Upper lobe of left lung (tissue), 4 donors: ENCODE data around the gene DYNLT5.
"Not testable (repeated sequence)": the region's sequence is repeated elsewhere in the genome, so short reads cannot be mapped to it uniquely, and the experiment has no call there.

ENCODE experiments used
- CTCF ChIP-seq, 6 experiments: fragments of 450-650 bp in 4 of 6; fragments of 200-600 bp in 2 of 6; sonication (generic) in 2 of 6; IDR thresholded peaks; one replicate each; pipeline ENCODE4 v1.5.1; 2016 to 2019; ENCODE audit warnings: antibody characterized with exemption in 6 of 6
- POLR2A ChIP-seq, 4 donors: fragments of 450-650 bp; IDR thresholded peaks; one replicate each; pipeline ENCODE4 v1.5.1; 2016 to 2017; ENCODE audit warnings: antibody characterized with exemption in 4 of 4, mild to moderate bottlenecking in 2 of 4

DNA sequence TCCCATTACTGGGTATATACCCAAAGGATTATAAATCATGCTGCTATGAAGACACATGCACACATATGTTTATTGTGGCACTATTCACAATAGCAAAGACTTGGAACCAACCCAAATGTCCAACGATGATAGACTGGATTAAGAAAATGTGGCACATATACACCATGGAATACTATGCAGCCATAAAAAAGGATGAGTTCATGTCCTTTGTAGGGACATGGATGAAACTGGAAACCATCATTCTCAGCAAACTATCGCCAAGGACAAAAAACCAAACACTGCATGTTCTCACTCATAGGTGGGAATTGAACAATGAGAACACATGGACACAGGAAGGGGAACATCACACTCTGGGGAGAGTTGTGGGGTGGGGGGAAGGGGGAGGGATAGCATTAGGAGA, 33.5 kb downstream of the DYNLT5 start:
- TF ChIP-seq CTCF, POLR2A (IDR thresholded peaks at IDR 0.05): not testable (repeated sequence)
